EH (cell line): ENCODE results near the gene CLASP1.

ENCODE experiments used
- DNase-seq: peaks from one replicate; pipeline ENCODE4 v3.0.0-alpha.2; 2015; ENCODE audit warnings: low read depth

Gene CLASP1

GRCh38 chr2:121372721-121373353 is 276.4 kb downstream of the CLASP1 start:
- no peak for DNase-seq

- no peak for DNase-seq
Measured at GRCh38 chr2:121372082-121372481, 277.2 kb downstream of the CLASP1 start.

DNA sequence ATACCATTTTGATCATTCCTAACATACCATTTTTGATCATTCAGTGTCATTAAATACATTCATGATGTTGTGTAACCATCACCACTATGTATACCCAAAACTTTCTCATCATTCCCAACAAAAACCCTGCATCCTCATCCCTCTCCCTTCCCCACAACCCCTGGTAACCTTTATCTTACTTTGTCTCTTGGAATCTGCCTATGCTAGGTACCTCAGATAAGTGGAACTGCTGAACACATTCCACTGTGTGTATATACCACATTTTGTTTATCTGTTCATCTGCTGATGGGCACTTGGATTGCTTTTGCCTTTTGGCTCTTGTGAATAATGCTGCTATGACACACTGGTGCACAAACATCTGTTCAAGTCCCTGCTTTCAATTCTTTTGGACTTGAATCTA is 280.4 kb downstream of the CLASP1 start:
- DNase-seq: peak; percentile 79

DNA sequence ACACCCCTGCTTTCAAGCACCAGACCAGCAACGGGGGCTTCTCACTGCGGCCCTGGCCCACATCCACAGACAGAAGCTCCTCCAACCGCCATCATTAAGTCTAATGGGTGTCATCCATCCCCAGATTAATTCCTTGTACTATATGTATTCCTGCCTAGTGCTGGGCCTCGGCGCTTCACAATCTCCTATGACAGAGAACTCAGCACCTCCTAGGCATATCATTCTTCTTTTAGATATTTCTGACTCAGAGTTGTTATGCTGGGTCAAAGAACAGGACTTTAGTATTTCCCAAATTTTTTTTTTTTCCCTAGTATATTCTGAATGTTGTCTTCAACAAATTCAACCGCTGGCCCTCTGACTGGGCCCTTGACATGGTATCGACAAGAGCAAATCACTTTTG is 281.1 kb downstream of the CLASP1 start:
- DNase-seq: no peak

DNA sequence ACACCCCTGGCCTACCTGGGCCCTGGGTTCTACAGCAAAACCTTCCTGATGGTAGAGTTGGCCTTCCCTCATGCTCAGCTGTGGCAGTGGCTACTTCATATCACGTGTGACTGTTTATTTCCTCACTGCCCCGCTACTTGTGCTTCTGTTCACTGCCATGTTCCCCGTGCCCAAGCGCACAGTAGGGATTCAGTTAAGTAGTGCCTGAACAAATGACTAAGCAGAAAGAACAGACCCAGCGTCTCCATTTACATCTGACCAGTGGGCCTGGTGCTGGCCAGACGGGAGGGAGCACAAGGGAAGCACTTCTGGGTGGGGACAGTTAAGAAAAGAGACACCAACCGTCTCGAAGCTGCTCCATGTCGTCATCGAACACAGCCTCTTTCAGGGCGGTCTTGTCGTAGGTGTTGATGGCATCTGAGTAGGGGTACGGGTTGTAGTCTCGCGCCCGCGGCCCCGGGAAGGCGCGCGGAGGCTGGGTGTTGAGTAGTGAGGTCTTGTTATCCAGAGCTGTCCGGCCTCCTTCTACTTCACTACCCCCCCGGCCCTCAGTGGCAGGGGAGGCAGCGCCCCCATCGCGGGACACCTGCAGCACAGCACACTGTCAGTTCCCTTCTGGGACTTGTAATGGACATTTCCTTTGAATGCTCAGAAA is 281.9 kb downstream of the CLASP1 start:
- no peak for DNase-seq

DNA sequence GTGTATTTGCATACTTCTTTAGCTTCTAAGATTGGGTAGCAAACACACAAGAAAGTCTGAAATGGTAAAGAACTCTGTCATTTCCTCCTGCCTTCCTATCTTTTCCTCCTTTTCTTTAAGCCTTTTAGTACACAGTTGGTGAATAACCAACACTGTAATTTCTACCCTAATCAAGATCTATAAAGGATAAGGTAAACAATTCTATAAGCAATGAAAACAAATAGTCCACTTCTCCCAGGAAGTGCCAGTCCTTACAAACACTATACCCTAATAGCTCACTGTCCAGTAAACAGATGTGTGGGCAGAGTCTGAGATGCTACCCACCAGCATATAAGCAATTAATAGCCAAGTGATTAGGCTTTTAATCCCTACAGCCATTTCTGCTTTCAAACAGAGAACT is 283.2 kb downstream of the CLASP1 start:
- no peak for DNase-seq

- no peak for DNase-seq
Measured at GRCh38 chr2:121365061-121365460, 284.2 kb downstream of the CLASP1 start.

DNA sequence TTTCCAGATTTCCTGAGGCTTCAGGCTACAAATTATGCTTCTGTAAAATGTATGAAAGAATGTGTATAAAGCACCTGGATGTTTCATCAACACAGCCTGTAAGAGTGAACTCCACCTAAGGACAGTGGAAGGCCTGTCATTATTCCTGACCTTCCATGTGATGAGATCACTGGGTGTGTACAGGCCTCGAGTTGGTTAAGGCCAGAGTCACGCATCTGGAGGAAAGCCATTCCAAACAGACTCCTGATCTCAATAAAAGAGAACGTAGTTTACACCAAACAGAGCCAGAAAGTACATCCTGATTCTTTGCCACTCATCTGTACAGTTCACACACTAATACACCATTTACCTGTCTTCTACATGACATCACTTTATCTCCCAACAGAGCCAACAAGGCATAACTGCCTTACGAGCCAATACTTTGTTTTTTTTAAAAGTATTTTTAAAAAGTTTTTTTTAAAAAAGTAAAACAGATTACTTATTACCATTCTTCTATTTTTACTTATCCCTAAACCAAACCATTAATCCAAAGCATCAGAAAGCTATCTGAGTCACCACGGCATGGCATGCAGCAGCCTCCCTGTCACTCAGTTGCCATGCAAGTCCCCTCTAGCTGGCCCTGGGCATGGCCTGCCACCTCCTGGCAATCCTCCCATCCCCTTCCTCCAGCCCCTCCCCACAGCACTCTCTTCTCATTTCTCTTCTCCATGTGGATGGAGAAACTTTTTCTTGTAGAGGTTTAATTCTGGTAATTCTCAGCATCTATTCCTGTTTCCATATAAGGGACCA is 285.4 kb downstream of the CLASP1 start:
- peak; percentile 86 for DNase-seq

DNA sequence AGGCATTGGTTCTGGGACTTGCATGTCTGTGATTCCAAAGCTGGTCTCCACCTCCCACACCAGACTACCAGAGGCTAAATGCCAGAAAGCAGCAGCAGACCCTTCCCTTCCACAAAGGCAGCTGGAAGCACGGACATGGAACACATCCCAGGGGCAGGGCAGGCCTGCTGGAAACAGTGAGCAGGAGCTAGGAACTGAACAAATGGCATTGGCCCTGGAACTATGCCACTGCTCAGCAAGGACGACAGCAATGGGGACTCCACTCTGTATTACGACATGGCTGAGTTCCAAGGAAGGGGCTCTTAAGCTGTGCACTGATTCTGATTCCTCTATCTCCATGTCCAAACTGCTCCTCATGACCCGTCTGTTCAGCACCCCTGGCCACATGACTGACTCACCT is 286.5 kb downstream of the CLASP1 start:
- no peak for DNase-seq

GRCh38 chr2:121362226-121362625 is 287.0 kb downstream of the CLASP1 start:
- DNase-seq: no peak

- DNase-seq: peak; percentile 79
Measured at GRCh38 chr2:121360566-121361300, 288.5 kb downstream of the CLASP1 start.

- no peak for DNase-seq
Measured at GRCh38 chr2:121359716-121360565, 289.3 kb downstream of the CLASP1 start.

GRCh38 chr2:121359170-121359569 is 290.1 kb downstream of the CLASP1 start:
- DNase-seq: no peak

GRCh38 chr2:121358291-121358690 is 291.0 kb downstream of the CLASP1 start:
- peak; percentile 52 for DNase-seq

DNA sequence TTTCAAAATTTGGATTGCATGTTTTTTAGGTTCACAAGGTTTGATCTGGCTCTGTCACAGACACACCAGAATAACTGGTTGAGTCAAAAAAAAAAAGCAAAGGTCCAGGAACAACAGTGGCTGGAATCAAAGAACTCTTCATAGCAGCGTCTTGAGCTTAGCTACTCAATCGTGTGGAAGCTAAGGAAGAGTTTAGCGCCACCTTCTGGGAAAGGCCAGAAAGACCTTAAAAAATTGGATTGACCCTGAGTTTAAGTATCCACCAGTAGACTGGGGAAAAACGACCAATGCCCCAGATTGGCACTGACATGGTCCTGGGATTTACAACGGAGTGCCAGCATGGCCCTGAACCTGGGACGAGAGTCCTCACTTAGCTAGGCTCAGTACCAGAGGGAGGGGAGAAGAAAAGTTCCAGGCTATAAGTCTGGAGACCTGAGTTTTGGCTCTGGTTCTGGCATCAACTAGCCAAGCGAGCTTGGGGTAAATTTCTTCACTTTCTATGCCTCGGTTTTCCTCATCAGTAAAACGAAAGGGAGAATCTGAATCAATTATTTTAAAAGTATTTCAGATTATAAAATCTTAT is 293.1 kb downstream of the CLASP1 start:
- peak; percentile 70 for DNase-seq

GRCh38 chr2:121355488-121355887 is 293.8 kb downstream of the CLASP1 start:
- no peak for DNase-seq

- no peak for DNase-seq
Measured at GRCh38 chr2:121351521-121352318, 297.5 kb downstream of the CLASP1 start.

DNA sequence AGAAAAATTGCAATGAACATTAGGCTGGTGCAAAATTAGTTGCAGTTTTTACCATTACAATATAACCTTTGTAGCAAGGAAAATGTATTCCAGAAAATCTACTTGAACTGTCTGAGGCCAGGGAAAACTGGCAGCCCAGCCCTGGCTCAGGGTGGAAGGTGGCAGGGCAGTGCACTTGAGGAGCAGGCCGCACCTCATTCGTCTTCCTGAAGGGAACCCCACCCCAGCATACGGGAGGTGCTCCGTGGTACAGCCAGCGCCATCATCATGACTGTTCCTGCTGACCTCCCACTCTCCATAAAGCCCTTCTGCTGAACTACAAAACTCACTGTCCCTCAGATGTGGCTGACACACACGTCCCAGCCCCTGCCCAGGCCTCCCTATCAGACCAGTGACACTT is 298.4 kb downstream of the CLASP1 start:
- DNase-seq: no peak

GRCh38 chr2:121350402-121350775 is 298.9 kb downstream of the CLASP1 start:
- DNase-seq: no peak

DNA sequence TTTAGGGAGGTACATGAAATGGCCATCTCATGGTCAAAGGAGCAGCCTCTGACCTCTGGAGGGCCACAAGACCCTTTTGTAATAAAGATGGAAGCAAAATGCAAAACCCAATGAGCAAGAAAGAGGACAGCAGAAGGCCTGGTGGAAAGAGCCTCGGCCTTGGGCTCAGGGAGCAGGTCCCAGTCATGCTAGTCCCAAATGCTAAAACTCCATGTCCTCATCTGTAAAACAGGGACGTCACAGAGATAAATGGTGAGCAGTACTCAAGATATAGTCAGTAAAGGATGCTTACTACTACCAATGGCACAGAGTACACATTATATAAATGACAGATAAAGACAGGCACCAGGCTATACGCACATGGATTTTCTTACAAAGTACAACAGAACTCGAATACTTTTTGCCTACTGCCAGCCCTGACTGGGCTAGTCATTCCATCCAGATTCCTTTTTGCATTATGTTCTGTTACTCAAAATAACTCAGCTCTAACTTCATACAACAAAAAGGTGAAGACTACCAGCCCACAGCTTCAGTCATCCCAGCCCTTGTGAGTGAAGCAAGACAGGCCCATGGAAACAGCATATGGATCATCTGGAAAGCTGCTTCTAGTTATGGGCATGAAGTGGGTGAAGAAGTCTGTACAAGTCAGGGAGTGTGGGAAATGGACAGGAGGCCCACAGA is 299.4 kb downstream of the CLASP1 start:
- DNase-seq: no peak
